ENCODE results near the gene SMCO2.

SMCO2 gene

GRCh38 chr12:27453421-27453820 is 6.9 kb downstream of the SMCO2 start:
- DNase-seq (ENCODE audit: extremely low read depth, insufficient read length), result no peak
- no peak for TF ChIP-seq CTCF (IDR thresholded peaks at IDR 0.05; ENCODE audit: insufficient read depth, low read length, poor library complexity, severe bottlenecking)
- Histone ChIP-seq H3K4me3 (replicated peaks; ENCODE audit: low read depth, low read length) (no peak overlapping the region), H3K36me3 (ENCODE audit: control insufficient read depth, insufficient read depth, low read length) (no peaks in the 10 kb centered on the region), H3K27me3 (replicated peaks; ENCODE audit: control insufficient read depth, insufficient read depth, low read length) (no peaks in the 10 kb centered on the region)

- Histone ChIP-seq H3K27me3 (replicated peaks; ENCODE audit: control insufficient read depth, insufficient read depth, low read length) (no peaks in the 10 kb centered on the region), H3K4me3 (replicated peaks; ENCODE audit: low read depth, low read length) (no peak overlapping the region), H3K36me3 (ENCODE audit: control insufficient read depth, insufficient read depth, low read length) (no peaks in the 10 kb centered on the region)
- no peak for DNase-seq (ENCODE audit: extremely low read depth, insufficient read length)
- TF ChIP-seq CTCF (IDR thresholded peaks at IDR 0.05; ENCODE audit: insufficient read depth, low read length, poor library complexity, severe bottlenecking), result no peak
Measured at GRCh38 chr12:27455589-27455988, 9.1 kb downstream of the SMCO2 start.

GRCh38 chr12:27456618-27457017 is 10.1 kb downstream of the SMCO2 start:
- no peak for DNase-seq (ENCODE audit: extremely low read depth, insufficient read length)
- TF ChIP-seq CTCF (IDR thresholded peaks at IDR 0.05; ENCODE audit: insufficient read depth, low read length, poor library complexity, severe bottlenecking), result no peak
- no peaks in the 10 kb centered on the region for H3K36me3 ChIP-seq (ENCODE audit: control insufficient read depth, insufficient read depth, low read length)
- H3K27me3 ChIP-seq (replicated peaks; ENCODE audit: control insufficient read depth, insufficient read depth, low read length), result no peaks in the 10 kb centered on the region
- no peak overlapping the region for H3K4me3 ChIP-seq (replicated peaks; ENCODE audit: low read depth, low read length)

GRCh38 chr12:27460471-27460978 is 14.0 kb downstream of the SMCO2 start:
- TF ChIP-seq CTCF (IDR thresholded peaks at IDR 0.05; ENCODE audit: insufficient read depth, low read length, poor library complexity, severe bottlenecking), result no peak
- Histone ChIP-seq H3K27me3 (replicated peaks; ENCODE audit: control insufficient read depth, insufficient read depth, low read length) (no peaks in the 10 kb centered on the region), H3K4me3 (replicated peaks; ENCODE audit: low read depth, low read length) (no peak overlapping the region), H3K36me3 (ENCODE audit: control insufficient read depth, insufficient read depth, low read length) (no peaks in the 10 kb centered on the region)
- DNase-seq (ENCODE audit: extremely low read depth, insufficient read length), result no peak

GRCh38 chr12:27462151-27462694 is 15.7 kb downstream of the SMCO2 start:
- TF ChIP-seq CTCF (IDR thresholded peaks at IDR 0.05; ENCODE audit: insufficient read depth, low read length, poor library complexity, severe bottlenecking), result no peak
- no peak for DNase-seq (ENCODE audit: extremely low read depth, insufficient read length)
- Histone ChIP-seq H3K4me3 (replicated peaks; ENCODE audit: low read depth, low read length) (no peak overlapping the region), H3K36me3 (ENCODE audit: control insufficient read depth, insufficient read depth, low read length) (no peaks in the 10 kb centered on the region), H3K27me3 (replicated peaks; ENCODE audit: control insufficient read depth, insufficient read depth, low read length) (no peaks in the 10 kb centered on the region)

- Histone ChIP-seq H3K4me3 (replicated peaks; ENCODE audit: low read depth, low read length) (no peak overlapping the region), H3K27me3 (replicated peaks; ENCODE audit: control insufficient read depth, insufficient read depth, low read length) (no peaks in the 10 kb centered on the region), H3K36me3 (ENCODE audit: control insufficient read depth, insufficient read depth, low read length) (no peaks in the 10 kb centered on the region)
- no peak for TF ChIP-seq CTCF (IDR thresholded peaks at IDR 0.05; ENCODE audit: insufficient read depth, low read length, poor library complexity, severe bottlenecking)
- DNase-seq (ENCODE audit: extremely low read depth, insufficient read length), result no peak
Measured at GRCh38 chr12:27462851-27463250, 16.3 kb downstream of the SMCO2 start.

Measured in GM06990 (cell line).